IMR-90 (cell line): ENCODE data around the gene CFAP58. TPM values are rescaled to one million over a fixed set of nuclear protein-coding genes. Genes with fewer than 3 reads are reported as not detected.

Experiments
- ATAC-seq: fragments of 200-7000 bp; cut with Tn5 transposase; 2 replicates; pipeline ENCODE4 v1.9.1; 2020; ENCODE audit warnings: low read depth, mild to moderate bottlenecking, moderate library complexity
- BruUV-seq: library from RNA; stranded (reverse); fragments of 400-500 nt; replicated peaks from 2 replicates; lab custom pipeline; 2021; lab: Mats Ljungman, UMichigan
- CTCF ChIA-PET: fragments of 300-600 bp; formaldehyde crosslinking; extraction: SDS; loops from one replicate; lab custom pipeline; 2021; ENCODE audit warnings: antibody characterized with exemption; lab: Yijun Ruan, JAX
- POLR2A ChIA-PET: fragments of 300-600 bp; sonication (Branson Sonifier 250); formaldehyde crosslinking; loops from one replicate; lab custom pipeline; 2022; ENCODE audit warnings: antibody characterized with exemption; ENCODE audit not compliant: unreplicated experiment; lab: Charles Lee
- DNase-seq: peaks from one replicate; pipeline ENCODE4 v3.0.0; 2013
- H2AFZ ChIP-seq: replicated peaks from 2 replicates; pipeline ENCODE3; 2013; ENCODE audit warnings: low read length, mild to moderate bottlenecking; ENCODE audit not compliant: poor library complexity
- H2AK5ac ChIP-seq: 2 replicates; pipeline ENCODE4 v1.6.1; 2013; ENCODE audit warnings: low read depth, low read length, inconsistent platforms
- H2AK9ac ChIP-seq: replicated peaks from 2 replicates; pipeline ENCODE3; 2013; ENCODE audit warnings: mild to moderate bottlenecking, low read depth, low read length, moderate library complexity; ENCODE audit not compliant: poor library complexity
- H2BK120ac ChIP-seq: 2 replicates; pipeline ENCODE4 v1.6.1; 2013; ENCODE audit warnings: low read depth, low read length, inconsistent platforms
- H2BK15ac ChIP-seq: 3 replicates; pipeline ENCODE4 v1.6.1; 2013; ENCODE audit warnings: low read depth, low read length, inconsistent platforms
- H2BK20ac ChIP-seq: 2 replicates; pipeline ENCODE4 v1.6.1; 2013; ENCODE audit warnings: low read depth, mild to moderate bottlenecking, inconsistent platforms, low read length, moderate library complexity
- H2BK5ac ChIP-seq: 2 replicates; pipeline ENCODE4 v1.6.1; 2013; ENCODE audit warnings: mild to moderate bottlenecking, low read depth, low read length, inconsistent platforms; ENCODE audit not compliant: poor library complexity, severe bottlenecking
- H3K14ac ChIP-seq: replicated peaks from 2 replicates; pipeline ENCODE4 v1.6.1; 2013; ENCODE audit warnings: low read depth, low read length, inconsistent platforms
- H3K18ac ChIP-seq: 2 replicates; pipeline ENCODE4 v1.6.1; 2013; ENCODE audit warnings: low read depth, low read length, control low read depth
- H3K23ac ChIP-seq: 2 replicates; pipeline ENCODE4 v1.6.1; 2013; ENCODE audit warnings: low read depth, low read length, inconsistent platforms
- H3K27ac ChIP-seq: 2 replicates; pipeline ENCODE4 v1.5.1; 2013; ENCODE audit warnings: mild to moderate bottlenecking, control low read depth, low read length; ENCODE audit not compliant: insufficient read depth
- H3K27me3 ChIP-seq: 2 replicates; pipeline ENCODE4 v1.6.1; 2013; ENCODE audit warnings: low read length; ENCODE audit not compliant: control insufficient read depth, insufficient read depth
- H3K36me3 ChIP-seq: 2 replicates; pipeline ENCODE4 v1.6.1; 2013; ENCODE audit warnings: low read length, mixed read lengths; ENCODE audit not compliant: control insufficient read depth, insufficient read depth
- H3K4ac ChIP-seq: 2 replicates; pipeline ENCODE4 v1.6.1; 2013; ENCODE audit warnings: low read depth, low read length, inconsistent platforms
- H3K4me1 ChIP-seq: 2 replicates; pipeline ENCODE4 v1.6.1; 2013; ENCODE audit warnings: low read length, mixed read lengths; ENCODE audit not compliant: control insufficient read depth, insufficient read depth
- H3K4me2 ChIP-seq: 2 replicates; pipeline ENCODE4 v1.6.1; 2013; ENCODE audit warnings: low read depth, mild to moderate bottlenecking, control low read depth, low read length, moderate library complexity
- H3K4me3 ChIP-seq: 2 replicates; pipeline ENCODE4 v1.5.1; 2013; ENCODE audit warnings: low read depth, mild to moderate bottlenecking, control low read depth, low read length, moderate library complexity; ENCODE audit not compliant: insufficient read depth
- H3K56ac ChIP-seq: 2 replicates; pipeline ENCODE4 v1.6.1; 2013; ENCODE audit warnings: low read length, inconsistent platforms; ENCODE audit not compliant: insufficient read depth; ENCODE audit errors: extremely low read depth
- H3K79me1 ChIP-seq, 2 experiments: 2 replicates each; pipeline ENCODE4 v1.6.1; 2013; ENCODE audit warnings: low read length in 2 of 2, inconsistent platforms in 1 of 2, low read depth in 1 of 2
- H3K9ac ChIP-seq: 2 replicates; pipeline ENCODE4 v1.6.1; 2013; ENCODE audit warnings: low read depth, low read length, control low read depth
- H3K9me1 ChIP-seq: 2 replicates; pipeline ENCODE4 v1.6.1; 2013; ENCODE audit warnings: low read length, inconsistent platforms; ENCODE audit not compliant: insufficient read depth
- H3K9me3 ChIP-seq: 2 replicates; pipeline ENCODE4 v1.6.1; 2013; ENCODE audit warnings: low read length; ENCODE audit not compliant: control insufficient read depth, insufficient read depth
- H4K20me1 ChIP-seq: 2 replicates; pipeline ENCODE4 v1.6.1; 2013; ENCODE audit warnings: low read length, inconsistent platforms; ENCODE audit not compliant: insufficient read depth
- H4K5ac ChIP-seq: 2 replicates; pipeline ENCODE4 v1.6.1; 2013; ENCODE audit warnings: mild to moderate bottlenecking, low read depth, low read length, control low read depth
- H4K8ac ChIP-seq, 2 experiments: 2 replicates each; pipeline ENCODE4 v1.6.1; 2013; ENCODE audit warnings: low read depth in 2 of 2, low read length in 2 of 2, control low read depth in 1 of 2, inconsistent platforms in 1 of 2
- H4K91ac ChIP-seq: 2 replicates; pipeline ENCODE4 v1.6.1; 2013; ENCODE audit warnings: low read depth, low read length, inconsistent platforms; ENCODE audit not compliant: insufficient read depth
- NFE2L2 ChIP-seq: fragments of 150-350 bp; IDR thresholded peaks from 2 replicates; pipeline ENCODE4 v1.6.1; 2016; ENCODE audit warnings: low read depth, mild to moderate bottlenecking, low read length
- POLR2A ChIP-seq: IDR thresholded peaks from 2 replicates; pipeline ENCODE4 v1.6.1; 2012; ENCODE audit warnings: mild to moderate bottlenecking, low read depth, low read length
- WGBS, 2 experiments: methylation state at CpG; one replicate each; pipeline versions ENCODE4 v1.1.5 to v1.1.7; 2013; ENCODE audit warnings: missing lambda C conversion rate in 2 of 2; ENCODE audit not compliant: insufficient read length in 1 of 2; ENCODE audit errors: extremely low coverage in 2 of 2; 5-methylcytosine and 5-hydroxymethylcytosine counted together
- dilution Hi-C: fragments of 300-500 bp; cut with HindIII; formaldehyde crosslinking; loops from one replicate; pipeline ENCODE4 v1.14.3; 2018; ENCODE audit warnings: low sequenced_read_pairs; ENCODE audit not compliant: unreplicated experiment
- in situ Hi-C: fragments of 300-500 bp; cut with MboI; formaldehyde crosslinking; loops from 3 replicates; pipeline ENCODE4 v1.14.3; 2019; ENCODE audit warnings: low sequenced_read_pairs, inconsistent platforms, mixed read lengths
- intact Hi-C: fragments of 100-400 bp; cut with micrococcal nuclease; formaldehyde crosslinking; loops from 2 replicates; pipeline ENCODE4 v1.10.0; 2022
- polyA plus RNA-seq, 3 experiments: library from polyadenylated mRNA; depleted of rRNA; stranded (reverse); fragments of >200 nt; gene quantifications; 2 replicates each; pipeline ENCODE4 v1.2.3, GENCODE V29; 2012; ENCODE audit warnings: low replicate concordance in 1 of 3
- total RNA-seq: library from RNA; depleted of rRNA; stranded (reverse); fragments of >200 nt; gene quantifications from 2 replicates; pipeline ENCODE4 v1.2.3, GENCODE V29; 2012

Gene CFAP58
- total and polyA plus RNA-seq, 2 of the 4 experiments (the other 2 are of a cell fraction): 0.36 to 0.72 TPM

GRCh38 chr10:104306897-104307296 lies 46.7 kb upstream of the CFAP58 start:
- Histone ChIP-seq H3K14ac (no peak overlapping the region), H3K4me1 (peaks cover 18% of the 10 kb centered on the region), H3K23ac (no peak overlapping the region), H3K18ac (no peak overlapping the region), H2BK120ac (no peak overlapping the region), H3K4me2 (no peak overlapping the region), H3K4ac (0 out of 2 replicates have a peak overlapping the region, but pooled peaks have one; percentile 11), H2AK5ac (no peak overlapping the region), H3K4me3 (no peak overlapping the region), H2AK9ac (no peak overlapping the region), H3K79me1 (peaks cover 17 to 62% of the 10 kb centered on the region in 2 experiments), H2AFZ (no peak overlapping the region), H4K91ac (no peak overlapping the region), H3K27me3 (no peaks in the 10 kb centered on the region), H2BK15ac (no peak overlapping the region; the same call in 2 of the 3 replicates), H3K9ac (no peak overlapping the region), H4K20me1 (peaks cover 13% of the 10 kb centered on the region), H2BK5ac (no peak overlapping the region), H3K56ac (no peak overlapping the region), H3K9me1 (peaks cover 30% of the 10 kb centered on the region), H4K8ac (no peak overlapping the region), H4K5ac (no peak overlapping the region), H3K9me3 (no peaks in the 10 kb centered on the region), H3K27ac (no peak overlapping the region), H2BK20ac (no peak overlapping the region), H3K36me3 (peaks cover 13% of the 10 kb centered on the region)
- ChIA-PET CTCF (interaction anchor here (0.8 to 2.0 kb wide), 5 partner anchors 12 to 32 kb away, joined by 3 to 5 read pairs (median 3); partner anchors contain the start of gene ITPRIP), POLR2A (no interaction called here)
- dilution Hi-C loops (no loop called here), in situ Hi-C loops (no loop called here), intact Hi-C loops (no loop called here)
- WGBS, 2 experiments: no CpG with 5 or more reads among the region's 3 CpGs
- BruUV-seq: no TSS peak
- ATAC-seq (no peak), DNase-seq (no peak)
- TF ChIP-seq NFE2L2 (no peak), POLR2A (0 out of 2 replicates have a peak, but pooled peaks have one; percentile 12)
